HUES6 (cell line): ENCODE data around the gene SIT1.

Experiments
- H3K27ac ChIP-seq: 2 replicates; pipeline ENCODE4 v1.7.0; 2013; ENCODE audit warnings: low read depth, mild to moderate bottlenecking, low read length, inconsistent platforms
- H3K27me3 ChIP-seq: 2 replicates; pipeline ENCODE4 v1.6.1; 2013; ENCODE audit warnings: low read length; ENCODE audit not compliant: control insufficient read depth, insufficient read depth
- H3K36me3 ChIP-seq: 2 replicates; pipeline ENCODE4 v1.6.1; 2013; ENCODE audit warnings: low read length; ENCODE audit not compliant: control insufficient read depth, insufficient read depth
- H3K4me1 ChIP-seq: 2 replicates; pipeline ENCODE4 v1.6.1; 2013; ENCODE audit warnings: low read length; ENCODE audit not compliant: control insufficient read depth, insufficient read depth
- H3K4me3 ChIP-seq: 2 replicates; pipeline ENCODE4 v1.5.1; 2013; ENCODE audit warnings: low read depth, low read length
- H3K9ac ChIP-seq: one replicate; pipeline ENCODE4 v1.6.1; 2013; ENCODE audit warnings: mild to moderate bottlenecking, low read length
- H3K9me3 ChIP-seq: 2 replicates; pipeline ENCODE4 v1.6.1; 2013; ENCODE audit warnings: low read depth, low read length; ENCODE audit not compliant: control insufficient read depth, insufficient read depth

The SIT1 gene

GRCh38 chr9:35667939-35668338, 17.2 kb upstream of the SIT1 start:
- Histone ChIP-seq H3K4me1 (peaks cover 3% of the 10 kb centered on the region), H3K9ac (no peak overlapping the region), H3K9me3 (no peaks in the 10 kb centered on the region), H3K27ac (no peak overlapping the region), H3K27me3 (no peaks in the 10 kb centered on the region), H3K36me3 (peaks cover 6% of the 10 kb centered on the region), H3K4me3 (no peak overlapping the region)

- Histone ChIP-seq H3K9ac (no peak overlapping the region), H3K27me3 (no peaks in the 10 kb centered on the region), H3K36me3 (peaks cover 20% of the 10 kb centered on the region), H3K9me3 (no peaks in the 10 kb centered on the region), H3K4me3 (no peak overlapping the region), H3K4me1 (peaks cover 3% of the 10 kb centered on the region), H3K27ac (no peak overlapping the region)
These were observed 15.8 kb upstream of the SIT1 start for GRCh38 chr9:35666549-35666948.

- Histone ChIP-seq H3K9me3 (no peaks in the 10 kb centered on the region), H3K36me3 (peaks cover 20% of the 10 kb centered on the region), H3K9ac (no peak overlapping the region), H3K4me1 (peaks cover 3% of the 10 kb centered on the region), H3K27ac (no peak overlapping the region), H3K27me3 (no peaks in the 10 kb centered on the region), H3K4me3 (no peak overlapping the region)
These were observed 15.3 kb upstream of the SIT1 start for GRCh38 chr9:35666045-35666444.

- H3K4me1 ChIP-seq, result peaks cover 5% of the 10 kb centered on the region
- H3K9me3 ChIP-seq, result no peaks in the 10 kb centered on the region
- H3K36me3 ChIP-seq, result peaks cover 26% of the 10 kb centered on the region
- H3K9ac ChIP-seq, result no peak overlapping the region
- no peaks in the 10 kb centered on the region for H3K27me3 ChIP-seq
- no peak overlapping the region for H3K27ac ChIP-seq
- peak overlapping the region; percentile 86 for H3K4me3 ChIP-seq
These were observed 14.7 kb upstream of the SIT1 start for GRCh38 chr9:35665471-35665818.

- H3K27ac ChIP-seq, result peak within 1 kb of the TSS; percentile 48; the same call in 1 of the 2 replicates
- no peaks in the 10 kb centered on the region for H3K27me3 ChIP-seq
- H3K9me3 ChIP-seq, result no peaks in the 10 kb centered on the region
- H3K4me3 ChIP-seq, result peak within 1 kb of the TSS; percentile 86
- H3K4me1 ChIP-seq, result peaks cover 5% of the 10 kb centered on the region
- peaks cover 31% of the 10 kb centered on the region for H3K36me3 ChIP-seq
- H3K9ac ChIP-seq, result peak within 1 kb of the TSS; percentile 87
These were observed 14.1 kb upstream of the SIT1 start, which contains the start of gene ARHGEF39 for GRCh38 chr9:35664531-35665470. Gene ARHGEF39 (minus strand): TSS chr9:35665195. CDS start chr9:35665169, 26 bp downstream.

- H3K27ac ChIP-seq, result no peak overlapping the region
- peaks cover 10% of the 10 kb centered on the region for H3K4me1 ChIP-seq
- no peak overlapping the region for H3K4me3 ChIP-seq
- peaks cover 31% of the 10 kb centered on the region for H3K36me3 ChIP-seq
- H3K9me3 ChIP-seq, result no peaks in the 10 kb centered on the region
- no peaks in the 10 kb centered on the region for H3K27me3 ChIP-seq
- no peak overlapping the region for H3K9ac ChIP-seq
These were observed 11.7 kb upstream of the SIT1 start for GRCh38 chr9:35662437-35662836.

GRCh38 chr9:35661756-35662350, 11.1 kb upstream of the SIT1 start:
- H3K27ac ChIP-seq, result no peak overlapping the region
- H3K9ac ChIP-seq, result no peak overlapping the region

GRCh38 chr9:35660966-35661415, 10.3 kb upstream of the SIT1 start:
- Histone ChIP-seq H3K9ac (peak overlapping the region; percentile 53), H3K36me3 (peaks cover 31% of the 10 kb centered on the region), H3K4me1 (peaks cover 10% of the 10 kb centered on the region), H3K27ac (peak overlapping the region; percentile 24; the same call in 1 of the 2 replicates), H3K27me3 (0 out of 2 replicates have a peak, but pooled peaks cover 9% of the 10 kb centered on the region), H3K4me3 (no peak overlapping the region), H3K9me3 (no peaks in the 10 kb centered on the region)

More at GRCh38 chr9:35661756-35662350, 11.1 kb upstream of the SIT1 start:
- Histone ChIP-seq H3K4me1 (peaks cover 10% of the 10 kb centered on the region), H3K36me3 (peaks cover 31% of the 10 kb centered on the region), H3K27me3 (0 out of 2 replicates have a peak, but pooled peaks cover under 1% of the 10 kb centered on the region), H3K4me3 (no peak overlapping the region), H3K9me3 (no peaks in the 10 kb centered on the region)

- Histone ChIP-seq H3K27ac (no peak overlapping the region), H3K4me1 (peaks cover 7% of the 10 kb centered on the region; the same call in 1 of the 2 replicates)
These were observed 8.6 kb upstream of the SIT1 start for GRCh38 chr9:35659340-35659739.

GRCh38 chr9:35658968-35659220, 8.2 kb upstream of the SIT1 start:
- Histone ChIP-seq H3K27ac (no peak overlapping the region), H3K27me3 (0 out of 2 replicates have a peak, but pooled peaks cover 9% of the 10 kb centered on the region), H3K4me3 (peak overlapping the region; percentile 89), H3K36me3 (peaks cover 31% of the 10 kb centered on the region), H3K9me3 (no peaks in the 10 kb centered on the region), H3K4me1 (peaks cover 7% of the 10 kb centered on the region; the same call in 1 of the 2 replicates), H3K9ac (peak overlapping the region; percentile 93)

More at GRCh38 chr9:35659340-35659739, 8.6 kb upstream of the SIT1 start:
- H3K36me3 ChIP-seq, result peaks cover 31% of the 10 kb centered on the region
- H3K9me3 ChIP-seq, result no peaks in the 10 kb centered on the region
- peak overlapping the region; percentile 89 for H3K4me3 ChIP-seq
- H3K9ac ChIP-seq, result no peak overlapping the region
- H3K27me3 ChIP-seq, result 0 out of 2 replicates have a peak, but pooled peaks cover 9% of the 10 kb centered on the region
